GM19023 (cell line): ENCODE measurements around the gene UGT1A10.
"Not testable (repeated sequence)": the region's sequence is repeated elsewhere in the genome, so short reads cannot be mapped to it uniquely, and the experiment has no call there.

Experiments used
- ATAC-seq: cut with Tn5 transposase; IDR thresholded peaks from one replicate; pipeline ENCODE4 v1.9.1; 2021; ENCODE audit warnings: mild to moderate bottlenecking, moderate library complexity; ENCODE audit not compliant: unreplicated experiment

Gene UGT1A10

DNA sequence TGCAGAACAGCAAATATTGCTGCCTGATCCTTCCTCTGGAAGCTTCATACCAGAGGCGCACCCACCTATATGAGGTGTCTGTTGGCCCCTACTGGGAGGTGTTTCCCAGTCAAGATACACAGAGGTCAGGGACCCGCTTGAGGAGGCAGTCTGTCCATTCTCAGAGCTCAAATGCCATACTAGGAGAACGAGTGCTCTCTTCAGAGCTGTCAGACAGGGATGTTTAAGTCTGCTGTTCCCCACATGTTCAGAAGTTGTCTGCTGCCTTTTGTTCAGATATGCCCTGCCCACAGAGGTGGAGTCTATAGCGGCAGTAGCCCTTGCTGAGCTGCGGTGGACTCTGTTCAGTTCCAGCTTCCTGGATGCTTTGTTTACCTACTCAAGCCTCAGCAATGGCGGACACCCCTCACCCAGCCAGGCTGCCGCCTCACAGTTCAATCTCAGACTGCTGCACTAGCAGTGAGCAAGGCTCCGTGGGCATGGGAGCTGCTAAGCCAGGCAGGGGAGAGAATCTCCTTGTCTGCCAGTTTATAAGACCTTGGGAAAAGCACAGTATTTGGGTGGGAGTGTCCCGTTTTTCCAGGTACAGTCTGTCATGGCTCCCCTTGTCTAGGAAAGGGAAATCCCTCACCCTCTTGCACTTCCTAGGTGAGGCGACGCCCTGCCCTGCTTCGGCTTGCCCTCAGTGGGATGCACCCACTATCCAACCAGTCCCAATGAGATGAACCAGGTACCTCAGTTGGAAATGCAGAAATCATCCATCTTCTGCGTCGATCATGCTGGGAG lies 100.8 kb downstream of the UGT1A10 start:
- not testable (repeated sequence) for ATAC-seq

DNA sequence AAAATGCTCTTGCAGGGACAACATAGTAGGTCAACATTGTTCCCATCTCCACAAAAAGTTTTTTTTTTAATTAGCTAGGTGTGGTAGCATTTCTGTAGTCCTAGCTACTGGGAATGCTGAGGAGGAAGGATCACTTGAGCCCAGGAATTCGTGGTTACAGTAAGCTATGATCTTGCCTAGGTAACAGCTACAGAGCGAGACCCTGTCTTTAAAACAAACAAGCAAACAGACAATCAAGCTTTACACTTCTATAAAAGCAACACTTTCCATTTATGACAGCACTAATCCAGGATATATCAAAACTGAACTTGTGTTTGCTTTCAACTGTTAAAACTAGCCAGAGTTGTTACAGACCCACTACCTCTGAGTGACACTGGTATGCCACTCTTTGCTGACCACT lies 104.6 kb downstream of the UGT1A10 start:
- ATAC-seq, result no peak

DNA sequence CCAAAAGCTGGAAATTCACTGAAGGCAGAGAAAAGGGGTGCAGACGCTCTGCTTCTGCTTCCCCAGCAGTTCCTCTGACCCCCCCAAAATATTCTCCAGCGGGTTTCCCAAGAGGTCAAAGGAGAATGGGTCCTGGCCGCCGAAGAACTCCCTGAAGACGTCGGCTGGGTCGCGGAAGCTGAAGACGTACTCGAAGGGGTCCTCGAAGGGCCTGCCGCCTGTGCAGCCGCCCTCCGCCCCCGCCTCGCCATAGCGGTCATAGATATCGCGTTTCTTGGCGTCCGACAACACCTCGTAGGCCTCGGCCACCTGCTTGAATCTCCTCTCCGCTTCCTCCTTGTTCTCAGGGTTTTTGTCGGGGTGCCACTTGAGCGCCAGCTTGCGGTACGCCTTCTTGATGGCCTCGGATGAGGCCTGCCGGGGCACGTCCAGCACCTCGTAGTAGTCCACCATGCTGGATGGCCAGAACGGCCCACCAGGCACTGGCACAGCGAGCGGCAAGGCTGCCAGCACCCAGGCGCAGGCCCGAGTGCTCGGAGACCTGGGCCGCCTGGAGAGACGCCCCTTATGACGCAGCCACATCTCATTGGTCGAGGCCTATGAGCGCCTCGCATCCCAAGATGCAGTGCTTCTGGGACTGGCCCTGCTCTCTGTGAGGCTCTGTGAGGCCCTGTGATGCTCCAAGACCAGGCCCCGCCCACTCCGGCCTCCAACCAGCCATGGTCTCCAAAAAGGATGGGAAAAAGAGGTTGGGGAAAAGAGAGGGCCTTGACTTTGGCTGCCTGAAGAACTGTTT lies 107.4 kb downstream of the UGT1A10 start:
- no peak for ATAC-seq

DNA sequence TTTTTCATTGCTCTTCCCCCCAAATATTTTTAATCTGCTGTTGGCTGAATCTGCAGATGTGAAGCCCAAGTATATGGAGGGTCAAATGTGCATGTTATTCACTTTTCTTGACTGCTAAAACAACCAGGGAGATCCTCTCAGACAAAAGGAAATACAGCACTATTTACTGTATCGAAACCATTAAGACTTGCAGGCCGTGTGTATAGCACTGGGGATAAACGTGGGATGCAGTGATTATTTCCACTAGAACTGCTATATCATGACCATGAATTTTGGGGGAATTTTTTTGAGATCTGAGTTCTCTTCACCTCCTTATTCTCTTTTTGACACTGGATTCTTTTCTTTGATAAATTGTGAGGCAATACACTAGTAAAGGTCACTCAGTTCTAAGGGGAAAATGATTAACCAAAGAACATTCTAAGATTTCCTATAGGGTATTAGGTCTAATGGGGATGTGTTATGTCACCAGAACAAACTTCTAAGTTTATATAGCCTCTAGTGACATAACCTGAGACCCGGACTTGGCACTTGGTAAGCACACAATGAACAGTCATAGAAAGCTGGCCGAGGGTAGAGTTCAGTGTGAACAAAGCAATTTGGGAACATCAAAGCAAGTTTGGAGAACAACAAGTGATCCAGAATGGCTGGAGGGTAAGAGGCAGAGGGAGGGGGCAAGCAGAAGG lies 109.0 kb downstream of the UGT1A10 start:
- no peak for ATAC-seq

DNA sequence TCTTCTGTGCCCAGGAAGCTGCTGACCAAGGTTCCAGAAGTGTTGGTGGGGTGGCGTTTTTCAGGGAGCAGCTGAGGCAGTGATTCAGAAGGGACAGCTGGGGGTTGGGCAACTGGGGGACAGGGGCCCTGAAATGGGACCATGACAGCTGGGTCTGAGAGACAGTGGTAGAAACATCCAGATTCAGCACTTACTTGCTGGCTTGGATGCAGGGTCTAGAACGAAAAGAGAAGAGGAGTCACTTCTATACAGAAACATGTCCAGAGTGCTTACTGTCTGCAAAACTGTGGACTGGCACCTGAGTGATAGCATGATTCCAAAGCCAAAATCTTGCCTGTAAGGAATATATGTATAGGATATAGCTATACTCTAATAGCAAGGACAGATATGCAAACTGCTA lies 109.6 kb downstream of the UGT1A10 start:
- not testable (repeated sequence) for ATAC-seq

DNA sequence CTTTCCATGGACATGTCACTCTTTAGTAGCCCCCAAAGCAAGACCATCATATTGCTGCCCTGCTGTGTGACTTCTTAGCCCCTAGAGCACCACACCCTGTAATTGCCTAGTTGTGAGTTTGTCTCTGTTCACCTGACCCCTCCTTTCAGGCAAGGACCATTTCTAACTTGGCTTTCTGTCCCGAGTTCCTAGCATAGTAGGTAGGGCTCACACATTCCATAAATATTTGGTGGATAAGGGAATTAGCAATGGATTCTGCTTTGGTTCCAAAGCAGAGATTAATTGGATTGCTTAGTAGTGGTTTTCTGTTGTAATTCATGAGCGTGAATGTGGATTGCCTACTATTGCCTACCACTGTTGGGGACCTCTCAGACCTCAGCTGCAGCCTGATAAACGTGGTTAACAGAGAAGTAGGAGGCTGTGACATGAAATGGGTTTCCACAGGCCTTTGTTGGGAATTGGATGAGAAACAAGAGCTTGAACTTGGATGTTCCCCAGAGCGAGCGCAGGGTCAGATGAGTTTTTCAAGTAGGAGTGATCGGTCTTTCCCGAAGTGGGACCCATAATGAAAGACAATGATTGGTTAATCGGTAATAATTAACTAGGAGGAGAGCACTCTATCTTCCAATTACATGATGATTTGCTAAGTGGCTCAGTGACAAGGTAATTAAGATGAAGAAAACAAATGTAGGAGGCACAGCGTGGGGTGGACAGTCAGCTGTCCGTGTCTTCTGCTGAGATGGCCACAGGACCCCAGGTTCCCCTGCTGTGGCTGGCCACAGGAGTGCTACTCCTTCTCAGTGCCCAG lies 110.4 kb downstream of the UGT1A10 start:
- ATAC-seq, result no peak

DNA sequence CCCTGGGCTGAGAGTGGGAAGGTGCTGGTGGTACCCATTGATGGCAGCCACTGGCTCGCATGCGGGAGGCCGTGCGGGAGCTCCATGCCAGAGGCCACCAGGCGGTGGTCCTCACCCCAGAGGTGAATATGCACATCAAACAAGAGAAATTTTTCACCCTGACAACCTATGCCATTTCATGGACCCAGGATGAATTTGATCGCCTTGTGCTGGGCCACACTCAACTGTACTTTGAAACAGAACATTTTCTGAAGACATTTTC lies 111.0 kb downstream of the UGT1A10 start:
- no peak for ATAC-seq

DNA sequence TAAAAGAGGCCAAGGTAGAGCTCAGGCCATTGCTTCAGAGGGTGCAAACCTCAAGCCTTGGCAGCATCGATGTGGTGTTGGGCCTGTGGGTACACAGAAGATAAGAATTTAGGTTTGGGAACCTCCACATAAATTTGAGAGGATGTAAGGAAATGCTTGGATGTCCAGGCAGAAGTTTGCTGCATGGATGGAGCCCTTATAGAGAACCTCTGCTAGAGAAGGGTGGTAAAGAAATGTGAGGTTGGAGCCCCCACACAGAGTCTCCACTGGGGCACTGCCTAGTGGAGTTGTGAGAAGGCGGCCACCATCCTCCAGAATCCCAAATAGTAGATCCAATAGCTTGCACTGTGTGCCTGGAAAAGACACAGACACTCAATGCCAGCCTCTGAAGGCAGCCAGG lies 114.4 kb downstream of the UGT1A10 start:
- ATAC-seq, result not testable (repeated sequence)

DNA sequence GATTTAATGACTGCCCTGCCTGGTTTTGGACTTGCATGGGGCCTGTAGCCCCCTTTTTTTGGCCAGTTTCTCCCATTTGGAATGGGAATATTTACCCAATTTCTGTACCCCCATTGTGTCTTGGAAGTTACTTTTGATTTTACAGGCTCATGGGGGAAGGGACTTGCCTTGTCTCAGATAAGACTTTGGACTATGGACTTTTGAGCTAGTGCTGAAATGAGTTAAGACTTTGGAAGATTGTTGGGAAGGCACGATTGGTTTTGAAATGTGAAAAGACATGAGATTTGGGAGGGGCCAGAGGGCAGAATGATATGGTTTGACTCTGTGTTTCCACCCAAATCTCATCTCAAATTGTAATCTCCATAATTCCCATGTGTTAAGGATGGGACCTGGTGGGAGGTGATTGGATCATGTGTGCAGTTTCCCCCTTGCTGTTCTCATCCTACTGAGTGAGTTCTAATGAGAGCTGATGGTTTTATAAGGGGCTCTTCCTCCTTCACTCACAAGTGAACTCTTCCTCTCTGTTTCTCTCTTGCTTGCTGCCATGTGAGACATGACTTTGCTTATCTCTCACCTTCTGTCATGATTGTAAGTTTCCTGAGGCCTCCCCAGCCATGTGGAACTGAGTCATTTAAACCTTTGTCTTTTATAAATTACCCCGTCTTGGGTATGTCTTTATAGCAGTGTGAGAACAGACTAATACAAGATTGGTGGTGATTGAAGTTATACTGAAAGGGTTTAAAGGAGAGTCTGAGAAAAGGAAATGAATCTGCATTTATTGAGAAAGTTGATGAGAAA lies 115.2 kb downstream of the UGT1A10 start:
- not testable (repeated sequence) for ATAC-seq

DNA sequence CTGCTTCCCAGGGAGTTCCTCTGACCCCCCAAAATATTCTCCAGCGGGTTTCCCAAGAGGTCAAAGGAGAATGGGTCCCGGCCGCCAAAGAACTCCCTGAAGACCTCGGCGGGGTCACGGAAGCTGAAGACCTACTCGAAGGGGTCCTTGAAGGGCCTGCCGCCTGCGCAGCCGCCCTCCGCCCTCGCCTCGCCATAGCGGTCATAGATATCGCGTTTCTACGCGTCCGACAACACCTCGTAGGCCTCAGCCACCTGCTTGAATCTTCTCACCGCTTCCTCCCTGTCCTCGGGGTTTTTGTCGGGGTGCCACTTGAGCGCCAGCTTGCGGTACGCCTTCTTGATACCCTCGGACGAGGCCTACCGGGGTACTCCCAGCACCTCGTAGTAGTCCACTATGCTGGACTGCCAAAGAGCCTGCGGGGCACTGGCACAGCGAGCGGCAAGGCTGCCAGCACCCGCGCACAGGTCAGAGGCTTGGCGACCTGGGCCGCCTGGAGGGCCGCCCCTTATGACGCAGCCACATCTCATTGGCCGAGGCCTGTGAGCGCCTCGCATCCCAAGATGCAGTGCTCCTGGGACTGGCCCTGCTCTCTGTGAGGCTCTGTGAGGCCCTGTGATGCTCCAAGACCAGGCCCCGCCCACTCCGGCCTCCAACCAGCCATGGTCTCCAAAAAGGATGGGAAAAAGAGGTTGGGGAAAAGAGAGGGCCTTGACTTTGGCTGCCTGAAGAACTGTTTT lies 118.8 kb downstream of the UGT1A10 start:
- ATAC-seq, result no peak

DNA sequence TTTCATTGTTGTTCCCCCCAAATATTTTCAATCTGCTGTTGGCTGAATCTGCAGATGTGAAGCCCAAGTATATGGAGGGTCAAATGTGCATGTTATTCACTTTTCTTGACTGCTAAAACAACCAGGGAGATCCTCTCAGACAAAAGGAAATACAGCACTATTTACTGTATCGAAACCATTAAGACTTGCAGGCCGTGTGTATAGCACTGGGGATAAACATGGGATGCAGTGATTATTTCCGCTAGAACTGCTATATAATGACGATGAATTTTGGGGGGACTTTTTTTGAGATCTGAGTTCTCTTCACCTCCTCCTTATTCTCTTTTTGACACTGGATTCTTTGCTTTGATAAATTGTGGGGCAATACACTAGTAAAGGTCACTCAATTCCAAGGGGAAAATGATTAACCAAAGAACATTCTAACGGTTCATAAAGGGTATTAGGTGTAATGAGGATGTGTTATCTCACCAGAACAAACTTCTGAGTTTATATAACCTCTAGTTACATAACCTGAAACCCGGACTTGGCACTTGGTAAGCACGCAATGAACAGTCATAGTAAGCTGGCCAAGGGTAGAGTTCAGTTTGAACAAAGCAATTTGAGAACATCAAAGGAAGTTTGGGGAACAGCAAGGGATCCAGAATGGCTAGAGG lies 120.3 kb downstream of the UGT1A10 start:
- no peak for ATAC-seq

DNA sequence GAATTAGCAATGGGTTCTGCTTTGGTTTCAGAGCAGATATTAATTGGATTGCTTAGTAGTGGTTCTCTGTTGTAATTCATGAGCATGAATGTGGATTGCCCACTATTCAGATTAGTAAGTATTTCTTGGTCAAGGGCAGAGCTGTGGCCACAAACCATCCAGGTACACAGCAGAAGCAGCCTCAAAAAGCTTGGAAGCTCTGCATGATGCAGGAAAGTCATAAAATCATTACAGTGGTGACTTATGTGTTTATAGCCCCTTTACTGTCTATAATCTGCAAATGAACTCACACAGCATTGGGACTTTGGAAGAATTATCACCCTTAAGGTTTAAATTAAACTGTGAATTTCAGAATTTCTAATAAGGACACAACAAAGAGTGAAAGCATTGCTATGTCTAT lies 121.9 kb downstream of the UGT1A10 start:
- ATAC-seq, result no peak

DNA sequence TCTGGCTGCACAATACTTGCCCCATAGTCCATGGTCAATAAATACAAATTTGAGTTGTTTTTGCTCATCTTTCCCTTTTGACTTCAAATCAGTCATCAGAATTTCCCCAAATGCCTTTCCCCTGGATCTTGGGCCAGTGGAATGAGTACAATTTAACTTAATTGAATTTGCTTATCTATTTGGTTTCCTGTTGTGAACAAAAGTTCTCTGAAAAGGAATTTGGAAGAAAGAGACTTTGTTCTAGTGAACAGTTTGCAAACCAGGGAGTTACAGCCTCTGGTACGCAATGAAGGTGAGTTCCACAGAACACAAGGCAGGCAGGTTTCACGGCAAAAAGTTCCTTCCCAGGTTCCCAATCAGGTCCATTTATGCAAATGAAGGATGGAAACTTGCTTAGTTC lies 122.6 kb downstream of the UGT1A10 start:
- ATAC-seq, result no peak

DNA sequence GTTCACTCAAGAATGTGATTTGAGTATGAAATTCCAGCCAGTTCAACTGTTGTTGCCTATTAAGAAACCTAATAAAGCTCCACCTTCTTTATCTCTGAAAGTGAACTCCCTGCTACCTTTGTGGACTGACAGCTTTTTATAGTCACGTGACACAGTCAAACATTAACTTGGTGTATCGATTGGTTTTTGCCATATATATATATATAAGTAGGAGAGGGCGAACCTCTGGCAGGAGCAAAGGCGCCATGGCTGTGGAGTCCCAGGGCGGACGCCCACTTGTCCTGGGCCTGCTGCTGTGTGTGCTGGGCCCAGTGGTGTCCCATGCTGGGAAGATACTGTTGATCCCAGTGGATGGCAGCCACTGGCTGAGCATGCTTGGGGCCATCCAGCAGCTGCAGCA lies 123.8 kb downstream of the UGT1A10 start, which contains the start of gene UGT1A1:
Gene UGT1A1 (plus strand): TSS at position 228 of the 400 bp plus-strand sequence. CDS start 18 bp downstream, at position 246.
- ATAC-seq, result no peak

DNA sequence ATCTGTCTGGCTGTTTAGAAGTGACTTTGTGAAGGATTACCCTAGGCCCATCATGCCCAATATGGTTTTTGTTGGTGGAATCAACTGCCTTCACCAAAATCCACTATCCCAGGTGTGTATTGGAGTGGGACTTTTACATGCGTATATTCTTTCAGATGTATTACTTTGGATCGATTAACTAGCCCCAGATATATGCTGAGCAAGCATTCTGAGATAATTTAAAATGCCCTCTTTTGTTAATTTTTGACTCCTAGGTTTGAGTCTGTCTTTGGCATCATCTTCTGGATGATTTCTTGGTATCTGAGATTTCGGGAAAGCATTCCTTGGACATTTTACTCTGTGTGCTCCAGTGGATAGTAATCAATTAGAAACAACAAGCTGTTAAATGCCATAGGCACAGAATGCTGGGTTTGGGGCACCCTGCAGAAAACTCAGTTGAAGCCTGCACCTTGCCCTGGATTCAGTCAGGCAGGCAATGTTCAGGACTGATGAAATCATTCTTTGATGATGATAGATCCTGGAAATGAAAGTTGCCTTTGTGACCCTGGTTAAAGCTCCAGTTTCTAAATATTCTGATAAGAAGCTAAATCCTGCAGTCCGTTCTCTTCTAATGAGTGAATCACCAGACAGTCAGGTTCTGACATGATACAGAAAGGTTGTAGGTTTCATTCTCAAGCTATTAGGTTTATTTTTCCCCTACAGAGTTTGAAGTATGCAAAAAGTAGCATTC lies 125.0 kb downstream of the UGT1A10 start:
- ATAC-seq, result no peak

DNA sequence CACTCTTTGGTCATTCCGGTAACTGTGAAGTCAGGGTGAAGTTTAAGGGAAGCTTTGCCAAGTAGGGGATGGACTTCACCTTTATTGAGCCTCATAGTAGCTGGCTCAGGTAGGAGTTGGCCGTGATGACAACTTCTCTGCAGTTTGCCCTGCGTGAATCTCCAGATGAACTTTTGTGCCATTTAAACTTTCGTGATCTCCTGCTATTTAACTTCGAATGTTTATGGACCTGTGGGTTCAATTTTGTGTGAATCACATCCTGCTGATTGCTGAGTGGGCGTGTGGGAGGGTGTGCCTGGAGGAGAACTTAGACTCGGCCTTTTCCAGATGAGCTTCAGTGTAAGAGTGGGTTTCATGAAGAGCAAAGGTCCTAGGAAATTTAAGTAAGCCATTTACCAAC lies 128.0 kb downstream of the UGT1A10 start:
- ATAC-seq, result no peak

DNA sequence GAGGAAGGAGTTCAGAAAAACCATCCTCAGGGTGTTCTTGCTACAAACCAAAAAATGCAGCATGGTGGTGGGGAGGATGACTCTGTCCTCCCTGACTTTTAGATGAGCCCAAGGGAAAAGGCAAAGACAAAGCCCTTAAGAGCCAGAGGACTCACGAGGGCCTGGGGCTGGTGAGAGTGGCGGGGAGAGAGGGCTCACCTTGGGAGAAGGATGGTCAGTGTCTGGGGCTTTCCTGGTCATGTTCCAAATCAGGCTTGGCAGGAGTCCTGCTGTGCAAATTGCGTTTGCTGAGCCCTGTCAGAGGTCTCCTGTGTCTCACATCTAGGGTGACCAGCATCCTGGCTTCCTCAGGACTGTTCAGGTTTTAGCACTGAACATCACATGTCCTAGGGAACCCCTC lies 128.5 kb downstream of the UGT1A10 start:
- ATAC-seq, result no peak

DNA sequence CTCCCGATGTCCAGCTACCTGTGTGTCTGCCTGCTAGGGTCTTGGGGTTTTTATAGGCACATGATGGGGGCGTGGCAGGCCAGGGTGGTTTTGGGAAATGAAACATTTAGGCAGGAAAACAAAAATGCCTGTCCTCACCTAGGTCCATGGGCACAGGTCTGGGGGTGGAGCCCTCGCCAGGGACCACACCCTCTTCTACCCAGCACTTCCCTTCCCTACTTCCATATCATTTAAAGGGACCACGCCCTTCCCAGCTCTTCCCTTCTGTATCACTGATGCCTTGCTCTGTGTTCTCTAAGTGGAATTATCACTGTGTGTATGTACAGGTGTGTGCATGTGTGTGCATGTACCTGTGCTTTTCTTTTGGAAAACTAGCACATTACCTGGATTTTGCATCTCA lies 130.2 kb downstream of the UGT1A10 start:
- ATAC-seq, result no peak
